Activated CD8-positive, alpha-beta T cell treated with anti-CD3 and anti-CD28 coated beads, Interleukin-2, amount 10 ng/mL, durations not matched to agents 7 days and 5 days (primary cell): ENCODE measurements around the gene NUP188. TPM values are rescaled to one million over a fixed set of nuclear protein-coding genes. Genes with fewer than 3 reads are reported as not detected.
"Not testable (repeated sequence)": the region's sequence is repeated elsewhere in the genome, so short reads cannot be mapped to it uniquely, and the experiment has no call there.

ENCODE experiments used
- ATAC-seq: fragments of 150-1000 bp; cut with Tn5 transposase; one replicate; pipeline ENCODE4 v1.10.0; 2021; ENCODE audit warnings: moderate library complexity
- CTCF ChIA-PET: fragments of 350-600 bp; sonication (Branson Sonifier 250); formaldehyde crosslinking; loops from one replicate; lab custom pipeline; 2021; ENCODE audit warnings: antibody characterized with exemption; lab: Charles Lee
- POLR2A ChIA-PET: fragments of 350-600 bp; sonication (Branson Sonifier 250); formaldehyde crosslinking; loops from one replicate; lab custom pipeline; 2021; ENCODE audit warnings: antibody characterized with exemption; lab: Charles Lee
- DNase-seq: peaks from one replicate; pipeline ENCODE4 v3.0.0-alpha.2; 2020
- H3K27ac Mint-ChIP-seq: one replicate; pipeline ENCODE4 v1.8.0; 2021; ENCODE audit warnings: mild to moderate bottlenecking, mixed read lengths
- H3K27me3 Mint-ChIP-seq: one replicate; pipeline ENCODE4 v1.8.0; 2021; ENCODE audit warnings: low read depth, mixed read lengths
- H3K36me3 Mint-ChIP-seq: one replicate; pipeline ENCODE4 v1.8.0; 2021; ENCODE audit warnings: low read depth, mixed read lengths
- H3K4me1 Mint-ChIP-seq: one replicate; pipeline ENCODE4 v1.8.0; 2021; ENCODE audit warnings: low read depth, mixed read lengths
- H3K4me3 Mint-ChIP-seq: one replicate; pipeline ENCODE4 v1.8.0; 2021; ENCODE audit warnings: mild to moderate bottlenecking, mixed read lengths
- H3K9me3 Mint-ChIP-seq: one replicate; pipeline ENCODE4 v1.8.0; 2022; ENCODE audit warnings: mixed read lengths; ENCODE audit not compliant: insufficient read depth
- total RNA-seq, 2 experiments: library from RNA; stranded (reverse); gene quantifications; one replicate each; pipeline ENCODE4 v1.2.3, GENCODE V29; 2021

The NUP188 gene
- total RNA-seq, 2 experiments from 2014 or later, result 83.8 to 85.2 TPM

- DNase-seq (no peak), ATAC-seq (no peak)
- Mint-ChIP-seq H3K9me3 (no peaks in the 10 kb centered on the region), H3K4me1 (no peaks in the 10 kb centered on the region), H3K27me3 (no peaks in the 10 kb centered on the region), H3K36me3 (no peaks in the 10 kb centered on the region), H3K27ac (no peak overlapping the region), H3K4me3 (no peak overlapping the region)
- ChIA-PET POLR2A (no interaction called here), CTCF (interaction anchor here (1.7 kb wide), 1 partner anchor 9 kb away, joined by 6 read pairs; no protein-coding TSS in a partner anchor)
Observed at GRCh38 chr9:128936171-128936865, 11.2 kb upstream of the NUP188 start.

DNA sequence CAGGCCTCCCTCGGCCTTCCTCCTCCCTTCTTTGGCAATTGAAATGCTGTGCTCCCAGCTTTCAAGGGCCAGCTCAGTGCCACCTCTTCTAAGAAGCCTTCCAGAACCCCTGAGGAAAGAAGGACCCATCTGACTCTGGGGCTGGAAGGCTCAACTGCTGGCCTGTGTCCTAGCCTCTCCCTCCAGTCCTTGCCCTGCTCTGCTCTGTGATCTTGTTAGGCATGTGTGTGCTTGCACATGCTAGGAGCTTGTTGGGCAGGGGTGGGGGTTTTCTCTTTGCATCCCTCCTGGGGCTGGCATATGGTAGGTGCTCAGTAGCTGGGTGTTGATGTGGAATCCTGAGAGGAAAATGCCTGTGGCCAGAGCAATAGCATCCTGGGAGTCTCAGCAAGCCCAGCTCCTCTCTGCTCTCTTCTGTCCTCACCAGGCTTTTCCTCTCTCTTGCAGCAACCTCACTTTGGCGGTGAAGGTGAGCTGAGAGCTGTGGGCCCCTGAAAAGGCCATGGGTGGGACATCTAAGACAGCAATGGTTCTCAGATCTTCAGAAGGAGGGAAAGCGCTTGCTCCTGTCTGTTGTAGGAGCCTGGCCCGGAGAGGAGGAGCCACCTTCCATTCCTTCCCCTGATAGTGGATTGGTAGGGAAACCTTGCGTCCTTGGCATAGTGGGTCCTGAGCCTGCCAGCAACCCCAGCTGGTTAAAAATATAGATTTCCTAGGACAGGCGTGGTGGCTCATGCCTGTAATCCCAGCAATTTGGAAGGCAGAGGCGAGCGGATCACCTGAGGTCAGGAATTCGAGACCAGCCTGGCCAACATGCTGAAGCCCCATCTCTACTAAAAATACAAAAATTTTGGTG, 10.0 kb upstream of the NUP188 start:
- no peaks in the 10 kb centered on the region for H3K36me3 Mint-ChIP-seq
- no peaks in the 10 kb centered on the region for H3K4me1 Mint-ChIP-seq
- CTCF ChIA-PET, result interaction anchor here (1.3 to 1.7 kb wide), 2 partner anchors 9 to 10 kb away, joined by 6 to 8 read pairs; no protein-coding TSS in a partner anchor
- no peaks in the 10 kb centered on the region for H3K27me3 Mint-ChIP-seq
- POLR2A ChIA-PET, result no interaction called here
- no peak for DNase-seq
- no peak for ATAC-seq
- no peak overlapping the region for H3K27ac Mint-ChIP-seq
- no peak overlapping the region for H3K4me3 Mint-ChIP-seq
- H3K9me3 Mint-ChIP-seq, result no peaks in the 10 kb centered on the region

GRCh38 chr9:128940271-128940921, 7.1 kb upstream of the NUP188 start:
- no peaks in the 10 kb centered on the region for H3K27me3 Mint-ChIP-seq
- no peak for DNase-seq
- no peaks in the 10 kb centered on the region for H3K9me3 Mint-ChIP-seq
- CTCF ChIA-PET, result interaction anchor here (1.5 kb wide), 1 partner anchor 12 kb away, joined by 3 read pairs; no protein-coding TSS in a partner anchor
- H3K4me3 Mint-ChIP-seq, result no peak overlapping the region
- POLR2A ChIA-PET, result no interaction called here
- no peaks in the 10 kb centered on the region for H3K4me1 Mint-ChIP-seq
- no peak for ATAC-seq
- no peak overlapping the region for H3K27ac Mint-ChIP-seq
- H3K36me3 Mint-ChIP-seq, result no peaks in the 10 kb centered on the region

- peaks cover 7% of the 10 kb centered on the region for H3K4me1 Mint-ChIP-seq
- no peak overlapping the region for H3K27ac Mint-ChIP-seq
- no peak overlapping the region for H3K4me3 Mint-ChIP-seq
- ChIA-PET CTCF (interaction anchor here (1.5 to 2.6 kb wide), 2 partner anchors 13 kb away, joined by 3 to 8 read pairs; no protein-coding TSS in a partner anchor), POLR2A (no interaction called here)
- no peak for ATAC-seq
- H3K9me3 Mint-ChIP-seq, result no peaks in the 10 kb centered on the region
- H3K27me3 Mint-ChIP-seq, result no peaks in the 10 kb centered on the region
- DNase-seq, result no peak
- peaks cover 7% of the 10 kb centered on the region for H3K36me3 Mint-ChIP-seq
Observed at GRCh38 chr9:128940946-128941755, 6.3 kb upstream of the NUP188 start.

GRCh38 chr9:128943832-128944620, 3.5 kb upstream of the NUP188 start:
- peaks cover 13% of the 10 kb centered on the region for H3K36me3 Mint-ChIP-seq
- CTCF ChIA-PET, result interaction anchor here (1.4 to 2.6 kb wide), 2 partner anchors 16 to 19 kb away, joined by 4 to 8 read pairs; no protein-coding TSS in a partner anchor
- no peak for ATAC-seq
- no peaks in the 10 kb centered on the region for H3K27me3 Mint-ChIP-seq
- no peak for DNase-seq
- H3K9me3 Mint-ChIP-seq, result no peaks in the 10 kb centered on the region
- H3K4me1 Mint-ChIP-seq, result peaks cover 21% of the 10 kb centered on the region
- no peak overlapping the region for H3K4me3 Mint-ChIP-seq
- H3K27ac Mint-ChIP-seq, result no peak overlapping the region
- POLR2A ChIA-PET, result no interaction called here

- DNase-seq, H3K4me3 Mint-ChIP-seq: not testable (repeated sequence)
Observed at GRCh38 chr9:128944966-128945365, 2.5 kb upstream of the NUP188 start.

GRCh38 chr9:128945798-128946501, 1.5 kb upstream of the NUP188 start:
- Mint-ChIP-seq H3K9me3 (no peaks in the 10 kb centered on the region), H3K4me3 (peak overlapping the region; percentile 97), H3K36me3 (peaks cover 20% of the 10 kb centered on the region), H3K27me3 (no peaks in the 10 kb centered on the region), H3K4me1 (peaks cover 22% of the 10 kb centered on the region), H3K27ac (peak overlapping the region; percentile 98)
- ChIA-PET POLR2A (no interaction called here), CTCF (no interaction called here)
- no peak for ATAC-seq
- DNase-seq, result no peak

More at GRCh38 chr9:128944966-128945365, 2.5 kb upstream of the NUP188 start:
- ATAC-seq, H3K27ac Mint-ChIP-seq, H3K27me3 Mint-ChIP-seq, POLR2A ChIA-PET, H3K9me3 Mint-ChIP-seq, CTCF ChIA-PET: not testable (repeated sequence)
- Mint-ChIP-seq H3K36me3 (peaks cover 18% of the 10 kb centered on the region), H3K4me1 (peaks cover 22% of the 10 kb centered on the region)

- peak; percentile 38 for DNase-seq
- Mint-ChIP-seq H3K27ac (peak overlapping the region; percentile 98), H3K36me3 (peaks cover 24% of the 10 kb centered on the region), H3K4me1 (peaks cover 22% of the 10 kb centered on the region), H3K27me3 (no peaks in the 10 kb centered on the region), H3K4me3 (peak overlapping the region; percentile 97), H3K9me3 (no peaks in the 10 kb centered on the region)
- ATAC-seq, result peak; percentile 29
- POLR2A ChIA-PET, result interaction anchor here (0.9 kb wide), 1 partner anchor 59 kb away, joined by 3 read pairs; no protein-coding TSS in a partner anchor
- CTCF ChIA-PET, result no interaction called here
Observed at GRCh38 chr9:128946571-128947276, 775 bp upstream of the NUP188 start.

DNA sequence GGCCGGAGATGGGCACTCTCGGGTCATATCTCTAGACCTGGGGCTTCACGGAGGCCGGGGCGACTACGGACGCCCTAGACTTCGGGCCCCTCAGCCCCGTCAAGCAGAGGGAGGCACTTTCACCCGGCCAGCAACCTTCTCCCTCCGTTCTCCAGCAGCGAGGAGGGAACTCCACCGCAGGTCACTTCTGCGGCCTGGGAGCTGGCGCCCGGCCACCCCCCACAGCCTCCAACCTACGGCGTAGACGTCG, 297 bp upstream of the NUP188 start:
- Mint-ChIP-seq H3K9me3 (no peaks in the 10 kb centered on the region), H3K27me3 (no peaks in the 10 kb centered on the region), H3K36me3 (peaks cover 24% of the 10 kb centered on the region), H3K4me3 (peak overlapping the region; percentile 97), H3K27ac (peak overlapping the region; percentile 98), H3K4me1 (peaks cover 22% of the 10 kb centered on the region)
- ATAC-seq (no peak), DNase-seq (no peak)
- ChIA-PET CTCF (no interaction called here), POLR2A (interaction anchor here (0.8 to 0.9 kb wide), 2 partner anchors 58 to 69 kb away, joined by 3 read pairs; no protein-coding TSS in a partner anchor)

GRCh38 chr9:128961403-128961802, 13.9 kb downstream of the NUP188 start:
- H3K27ac Mint-ChIP-seq, POLR2A ChIA-PET, DNase-seq, H3K4me1 Mint-ChIP-seq, H3K9me3 Mint-ChIP-seq, H3K4me3 Mint-ChIP-seq, CTCF ChIA-PET, H3K27me3 Mint-ChIP-seq, ATAC-seq: not testable (repeated sequence)
- H3K36me3 Mint-ChIP-seq, result peaks cover 41% of the 10 kb centered on the region
